ENCODE measurements around the gene CSPG4. TPM values are rescaled to one million over a fixed set of nuclear protein-coding genes. Genes with fewer than 3 reads are reported as not detected.
A peak's percentile ranks its signal among the peaks of the same experiment; 100 is the strongest.

Gene CSPG4
- total RNA-seq, 1 donor from 2014 or later = 5.4 TPM

GRCh38 chr15:75725006-75725718, 12.5 kb upstream of the CSPG4 start:
- TF ChIP-seq, protein P1, sequence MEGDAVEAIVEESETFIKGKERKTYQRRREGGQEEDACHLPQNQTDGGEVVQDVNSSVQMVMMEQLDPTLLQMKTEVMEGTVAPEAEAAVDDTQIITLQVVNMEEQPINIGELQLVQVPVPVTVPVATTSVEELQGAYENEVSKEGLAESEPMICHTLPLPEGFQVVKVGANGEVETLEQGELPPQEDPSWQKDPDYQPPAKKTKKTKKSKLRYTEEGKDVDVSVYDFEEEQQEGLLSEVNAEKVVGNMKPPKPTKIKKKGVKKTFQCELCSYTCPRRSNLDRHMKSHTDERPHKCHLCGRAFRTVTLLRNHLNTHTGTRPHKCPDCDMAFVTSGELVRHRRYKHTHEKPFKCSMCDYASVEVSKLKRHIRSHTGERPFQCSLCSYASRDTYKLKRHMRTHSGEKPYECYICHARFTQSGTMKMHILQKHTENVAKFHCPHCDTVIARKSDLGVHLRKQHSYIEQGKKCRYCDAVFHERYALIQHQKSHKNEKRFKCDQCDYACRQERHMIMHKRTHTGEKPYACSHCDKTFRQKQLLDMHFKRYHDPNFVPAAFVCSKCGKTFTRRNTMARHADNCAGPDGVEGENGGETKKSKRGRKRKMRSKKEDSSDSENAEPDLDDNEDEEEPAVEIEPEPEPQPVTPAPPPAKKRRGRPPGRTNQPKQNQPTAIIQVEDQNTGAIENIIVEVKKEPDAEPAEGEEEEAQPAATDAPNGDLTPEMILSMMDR (conservative IDR thresholded peaks at IDR 0.05) = no peak
- no peaks in the 10 kb centered on the region for H3K27me3 Mint-ChIP-seq (ENCODE audit: low read depth)
- DNase-seq (ENCODE audit: low read depth, low spot score) = no peak
- no peaks in the 10 kb centered on the region for H3K9me3 Mint-ChIP-seq
- H3K36me3 Mint-ChIP-seq (ENCODE audit: low read depth) = no peaks in the 10 kb centered on the region
- H3K27ac Mint-ChIP-seq (ENCODE audit: unreplicated experiment) = no peak overlapping the region
- no peak overlapping the region for H3K4me3 Mint-ChIP-seq
- H3K4me1 Mint-ChIP-seq = peaks cover 22% of the 10 kb centered on the region

GRCh38 chr15:75723847-75724660, 11.4 kb upstream of the CSPG4 start:
- TF ChIP-seq, protein P1 (conservative IDR thresholded peaks at IDR 0.05) = no peak
- Mint-ChIP-seq H3K4me3 (no peak overlapping the region), H3K4me1 (peaks cover 22% of the 10 kb centered on the region), H3K27me3 (ENCODE audit: low read depth) (no peaks in the 10 kb centered on the region), H3K9me3 (no peaks in the 10 kb centered on the region), H3K27ac (ENCODE audit: unreplicated experiment) (peak overlapping the region; percentile 39), H3K36me3 (ENCODE audit: low read depth) (no peaks in the 10 kb centered on the region)
- DNase-seq (ENCODE audit: low read depth, low spot score) = peak; percentile 47

DNA sequence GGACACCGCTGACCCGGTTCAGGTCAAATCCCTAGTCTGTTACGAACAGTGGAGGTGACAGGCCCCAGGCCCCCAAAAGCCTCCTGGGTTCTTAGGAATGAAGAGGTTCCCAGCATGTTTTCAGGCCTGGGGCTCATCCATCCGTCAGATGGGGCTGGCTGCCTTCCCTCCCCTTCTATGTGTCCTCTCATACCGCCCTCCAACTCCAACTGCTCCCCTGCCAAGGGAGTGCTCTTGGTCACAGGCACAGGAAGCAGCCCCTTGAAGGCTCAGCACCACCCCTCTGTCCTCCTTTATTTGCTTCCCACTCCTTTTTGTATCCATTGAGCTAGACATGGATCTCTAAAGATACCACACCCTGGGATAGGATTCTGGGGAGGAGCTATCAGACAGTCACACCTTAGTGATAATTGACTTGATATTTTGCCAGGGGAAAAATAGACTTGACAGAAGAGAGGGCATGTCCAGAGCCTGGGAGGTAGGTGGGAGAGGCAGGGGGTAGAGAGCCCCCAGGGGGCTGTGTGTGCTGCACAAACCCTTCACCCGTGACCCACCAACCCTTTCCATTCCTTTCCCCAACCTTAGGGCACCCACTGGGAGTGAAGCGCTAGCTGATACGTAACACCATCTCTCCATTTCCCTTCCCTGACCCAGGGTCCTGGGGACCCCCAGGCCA, 10.7 kb upstream of the CSPG4 start:
- no peak overlapping the region for H3K4me3 Mint-ChIP-seq
- peaks cover 22% of the 10 kb centered on the region for H3K4me1 Mint-ChIP-seq
- no peaks in the 10 kb centered on the region for H3K27me3 Mint-ChIP-seq (ENCODE audit: low read depth)
- TF ChIP-seq, protein P1 (conservative IDR thresholded peaks at IDR 0.05) = no peak
- peak overlapping the region; percentile 96 for H3K27ac Mint-ChIP-seq (ENCODE audit: unreplicated experiment)
- DNase-seq (ENCODE audit: low read depth, low spot score) = no peak
- no peaks in the 10 kb centered on the region for H3K36me3 Mint-ChIP-seq (ENCODE audit: low read depth)
- no peaks in the 10 kb centered on the region for H3K9me3 Mint-ChIP-seq

DNA sequence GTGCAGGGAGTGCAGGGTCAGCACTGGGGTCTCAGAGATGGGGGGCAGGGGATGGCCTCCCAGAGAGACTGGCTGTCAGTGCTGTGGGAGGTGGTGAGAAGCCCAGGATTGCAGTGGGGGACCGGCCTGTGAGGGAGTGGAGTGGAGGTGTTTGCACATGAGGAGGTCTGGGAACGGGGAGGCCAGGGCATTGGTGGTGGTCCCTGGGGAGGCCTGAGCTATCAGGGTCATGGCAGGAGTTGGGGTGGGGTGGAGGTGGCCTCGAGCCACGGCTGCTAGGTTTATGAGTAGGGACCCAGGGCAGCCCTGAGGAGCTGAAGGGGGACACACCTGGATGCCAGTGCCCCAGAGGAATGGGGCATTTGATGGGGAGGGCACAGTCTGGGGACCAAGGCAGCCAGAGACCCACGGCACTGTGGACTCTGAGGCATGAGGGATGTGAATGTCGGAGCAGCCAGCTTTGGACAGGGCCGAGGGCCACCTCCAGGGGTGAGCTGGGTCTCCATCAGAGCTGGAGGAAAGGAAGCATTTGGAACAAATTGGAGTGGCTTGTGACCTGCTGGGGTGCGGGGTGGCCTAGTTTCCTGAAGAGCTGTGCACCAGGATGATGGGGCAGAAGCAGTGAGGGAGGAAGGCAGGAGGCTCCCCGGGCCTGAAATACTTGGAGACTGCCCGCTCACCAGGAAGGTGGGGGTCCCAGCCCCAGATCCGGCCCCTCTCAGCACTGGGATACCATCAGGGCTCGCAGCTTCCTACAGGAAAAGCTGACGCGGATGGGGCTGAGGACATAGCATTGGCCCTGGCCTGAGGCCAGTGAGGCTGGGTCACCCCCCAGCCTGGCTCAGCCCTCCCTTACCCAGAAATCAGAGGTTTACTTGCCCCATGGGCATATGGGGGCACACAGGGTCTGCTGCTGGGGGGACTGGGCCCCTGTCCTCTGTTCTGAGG, 9.5 kb upstream of the CSPG4 start:
- peaks cover 22% of the 10 kb centered on the region for H3K4me1 Mint-ChIP-seq
- TF ChIP-seq, protein P1 (conservative IDR thresholded peaks at IDR 0.05) = no peak
- no peaks in the 10 kb centered on the region for H3K36me3 Mint-ChIP-seq (ENCODE audit: low read depth)
- no peak for DNase-seq (ENCODE audit: low read depth, low spot score)
- H3K4me3 Mint-ChIP-seq = no peak overlapping the region
- H3K27ac Mint-ChIP-seq (ENCODE audit: unreplicated experiment) = peak overlapping the region; percentile 67
- no peaks in the 10 kb centered on the region for H3K9me3 Mint-ChIP-seq
- no peaks in the 10 kb centered on the region for H3K27me3 Mint-ChIP-seq (ENCODE audit: low read depth)

GRCh38 chr15:75721480-75721922, 8.9 kb upstream of the CSPG4 start:
- TF ChIP-seq, protein P1 (conservative IDR thresholded peaks at IDR 0.05) = no peak
- Mint-ChIP-seq H3K27me3 (ENCODE audit: low read depth) (no peaks in the 10 kb centered on the region), H3K27ac (ENCODE audit: unreplicated experiment) (no peak overlapping the region), H3K9me3 (no peaks in the 10 kb centered on the region), H3K4me3 (no peak overlapping the region), H3K36me3 (ENCODE audit: low read depth) (no peaks in the 10 kb centered on the region), H3K4me1 (peaks cover 22% of the 10 kb centered on the region)
- no peak for DNase-seq (ENCODE audit: low read depth, low spot score)

Data from neural crest cell (in vitro differentiated cells).